GM12801 (cell line): Measurements from ENCODE around the gene PEDS1.

Experiments used
- TF ChIP-seq, protein P1 (sequence below): IDR thresholded peaks from one replicate; pipeline ENCODE4 v1.5.1; 2011; ENCODE audit warnings: control low read depth; ENCODE audit not compliant: insufficient read length; ENCODE audit errors: extremely low read depth

The PEDS1 gene

DNA sequence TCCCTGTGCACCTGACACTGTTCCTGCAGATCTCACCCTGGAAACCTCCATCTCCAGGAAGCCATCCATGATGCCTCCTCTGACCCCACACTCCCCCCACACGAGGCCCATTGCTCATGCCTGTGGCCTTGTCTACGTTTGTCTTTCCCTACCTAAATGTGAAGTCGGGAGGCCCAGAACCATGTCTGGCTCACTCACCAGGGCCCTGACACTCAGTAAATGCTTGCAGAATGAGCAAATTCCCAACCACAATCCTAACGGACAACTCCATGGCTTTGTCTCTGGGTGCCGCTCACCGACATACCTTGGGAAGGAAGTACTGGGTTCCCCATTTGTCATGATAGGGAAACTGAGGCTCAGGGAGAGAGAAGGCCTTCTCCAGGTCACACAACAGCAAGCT, 7.3 kb downstream of the PEDS1 start:
- TF ChIP-seq, protein P1, sequence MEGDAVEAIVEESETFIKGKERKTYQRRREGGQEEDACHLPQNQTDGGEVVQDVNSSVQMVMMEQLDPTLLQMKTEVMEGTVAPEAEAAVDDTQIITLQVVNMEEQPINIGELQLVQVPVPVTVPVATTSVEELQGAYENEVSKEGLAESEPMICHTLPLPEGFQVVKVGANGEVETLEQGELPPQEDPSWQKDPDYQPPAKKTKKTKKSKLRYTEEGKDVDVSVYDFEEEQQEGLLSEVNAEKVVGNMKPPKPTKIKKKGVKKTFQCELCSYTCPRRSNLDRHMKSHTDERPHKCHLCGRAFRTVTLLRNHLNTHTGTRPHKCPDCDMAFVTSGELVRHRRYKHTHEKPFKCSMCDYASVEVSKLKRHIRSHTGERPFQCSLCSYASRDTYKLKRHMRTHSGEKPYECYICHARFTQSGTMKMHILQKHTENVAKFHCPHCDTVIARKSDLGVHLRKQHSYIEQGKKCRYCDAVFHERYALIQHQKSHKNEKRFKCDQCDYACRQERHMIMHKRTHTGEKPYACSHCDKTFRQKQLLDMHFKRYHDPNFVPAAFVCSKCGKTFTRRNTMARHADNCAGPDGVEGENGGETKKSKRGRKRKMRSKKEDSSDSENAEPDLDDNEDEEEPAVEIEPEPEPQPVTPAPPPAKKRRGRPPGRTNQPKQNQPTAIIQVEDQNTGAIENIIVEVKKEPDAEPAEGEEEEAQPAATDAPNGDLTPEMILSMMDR = no peak

DNA sequence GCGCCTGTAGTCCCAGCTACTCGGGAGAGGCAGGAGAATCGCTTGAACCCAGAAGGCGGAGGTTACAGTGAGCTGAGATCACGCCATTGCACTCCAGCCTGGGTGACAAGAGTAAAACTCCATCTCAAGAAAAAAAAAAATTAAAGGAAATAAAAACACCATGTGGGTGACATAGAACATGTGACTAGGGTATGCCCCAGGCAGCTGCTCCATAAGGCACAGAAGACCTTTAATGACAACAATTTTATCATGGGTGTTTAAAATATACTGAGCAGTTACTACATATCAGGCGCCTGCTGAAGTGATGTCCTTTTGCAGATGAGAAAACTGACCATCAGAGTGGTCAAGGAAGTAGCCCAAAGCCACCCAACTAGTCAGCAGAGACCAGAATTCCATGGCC, 8.0 kb downstream of the PEDS1 start:
- TF ChIP-seq, protein P1 = no peak

DNA sequence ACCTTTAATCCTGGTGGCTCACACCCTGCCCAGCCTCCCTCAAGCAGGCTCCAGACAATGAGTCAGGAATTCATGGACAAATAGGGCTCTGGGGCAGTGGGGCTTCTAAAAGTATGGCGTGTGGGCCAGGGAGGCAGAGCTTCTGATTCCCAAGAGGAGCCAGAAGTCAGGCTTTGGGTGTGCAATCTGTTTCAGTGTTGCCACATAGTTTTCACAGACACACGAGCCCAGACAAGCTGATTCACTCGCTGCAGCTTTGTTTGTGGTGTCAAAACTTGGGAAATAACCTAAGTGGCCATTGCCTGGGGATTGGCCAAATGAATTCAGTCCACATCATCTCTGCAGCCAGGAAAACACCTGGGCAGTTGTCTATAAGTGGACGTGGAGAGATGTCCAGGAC, 9.2 kb downstream of the PEDS1 start:
- TF ChIP-seq, protein P1 = no peak

DNA sequence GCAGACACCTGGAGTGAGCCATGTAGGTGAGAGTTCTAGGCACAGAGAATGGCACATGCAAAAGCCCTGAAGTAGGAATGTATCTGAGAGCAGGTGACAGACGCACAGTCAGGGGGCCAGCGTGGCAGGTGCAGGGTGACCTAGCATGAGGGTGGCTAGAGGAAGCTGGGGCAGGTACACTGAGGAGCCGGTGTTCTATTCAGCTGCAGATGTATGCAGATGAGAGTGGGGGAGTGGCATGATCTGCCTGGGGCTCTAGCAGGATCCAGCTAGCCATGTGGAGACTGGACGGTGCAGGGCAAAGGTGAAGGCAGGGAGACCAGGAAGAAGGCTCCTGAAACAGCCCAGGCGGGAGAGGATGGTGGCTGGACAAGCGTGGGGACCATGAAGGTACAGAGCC, 10.7 kb downstream of the PEDS1 start:
- TF ChIP-seq, protein P1 = no peak

DNA sequence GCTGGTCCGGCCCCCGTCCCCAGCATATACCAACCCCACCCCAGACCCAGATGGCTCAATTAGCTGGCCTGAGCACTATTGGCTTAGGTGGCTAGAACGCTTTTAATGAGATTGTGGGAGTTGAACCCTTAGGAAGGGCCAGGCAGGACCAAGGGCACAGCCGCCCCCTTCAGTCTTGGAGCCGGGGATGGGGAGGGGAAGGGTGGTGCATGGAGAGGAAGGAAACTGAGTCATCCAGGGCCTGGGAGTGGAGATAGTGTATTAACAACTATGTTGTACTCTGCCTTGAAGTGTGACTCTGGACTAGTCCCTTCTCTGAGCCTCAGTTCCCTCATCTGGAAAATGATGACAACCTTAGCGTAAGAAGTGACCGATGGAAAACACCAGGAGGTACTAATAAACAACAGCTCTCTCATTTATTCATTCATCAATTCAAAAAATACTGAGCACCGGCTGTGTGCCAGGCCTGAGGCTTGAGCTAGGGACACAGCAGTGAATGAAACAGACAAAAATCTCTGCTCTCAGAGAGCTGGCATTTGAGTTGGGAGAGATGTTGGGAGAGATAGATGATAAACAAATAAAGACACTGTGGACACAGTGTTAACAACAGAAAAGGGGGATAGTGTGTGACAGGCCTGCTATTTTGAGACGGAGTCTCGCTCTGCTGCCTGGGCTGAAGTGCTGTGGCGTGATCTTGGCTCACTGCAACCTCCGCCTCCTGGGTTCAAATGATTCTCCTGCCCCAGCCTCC, 11.5 kb downstream of the PEDS1 start:
- TF ChIP-seq, protein P1 = no peak

DNA sequence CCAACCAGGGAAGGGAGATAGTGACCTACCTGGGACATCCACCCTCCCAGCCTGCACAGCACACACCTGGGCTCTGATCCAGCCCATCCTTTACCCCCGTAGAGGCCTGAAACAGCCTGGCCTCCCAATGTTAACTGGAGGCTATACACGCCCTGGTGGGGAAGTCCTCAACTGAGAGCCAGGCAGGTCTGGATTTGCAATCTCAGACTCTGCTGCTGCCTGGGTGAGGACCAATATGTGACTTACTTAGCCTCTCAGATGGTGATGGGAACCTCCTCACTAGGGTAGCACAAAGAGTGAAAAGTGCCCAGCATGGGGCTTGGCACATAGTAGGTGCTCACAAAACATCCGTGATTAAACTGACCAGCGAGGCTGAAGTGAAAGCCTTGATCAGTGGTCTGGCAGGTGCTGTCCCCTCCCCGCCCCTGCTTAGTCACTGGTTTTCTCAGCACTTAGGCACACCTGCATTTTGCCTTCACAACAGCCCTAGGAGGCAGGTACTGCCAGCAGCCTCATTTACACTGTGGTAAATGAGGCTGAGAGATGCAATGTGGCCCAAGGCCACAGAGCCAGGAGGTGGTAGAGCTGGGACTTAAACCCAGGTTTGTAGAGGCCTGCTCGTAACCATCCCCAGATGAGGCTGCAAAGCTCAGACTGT, 12.4 kb downstream of the PEDS1 start:
- TF ChIP-seq, protein P1 = no peak

DNA sequence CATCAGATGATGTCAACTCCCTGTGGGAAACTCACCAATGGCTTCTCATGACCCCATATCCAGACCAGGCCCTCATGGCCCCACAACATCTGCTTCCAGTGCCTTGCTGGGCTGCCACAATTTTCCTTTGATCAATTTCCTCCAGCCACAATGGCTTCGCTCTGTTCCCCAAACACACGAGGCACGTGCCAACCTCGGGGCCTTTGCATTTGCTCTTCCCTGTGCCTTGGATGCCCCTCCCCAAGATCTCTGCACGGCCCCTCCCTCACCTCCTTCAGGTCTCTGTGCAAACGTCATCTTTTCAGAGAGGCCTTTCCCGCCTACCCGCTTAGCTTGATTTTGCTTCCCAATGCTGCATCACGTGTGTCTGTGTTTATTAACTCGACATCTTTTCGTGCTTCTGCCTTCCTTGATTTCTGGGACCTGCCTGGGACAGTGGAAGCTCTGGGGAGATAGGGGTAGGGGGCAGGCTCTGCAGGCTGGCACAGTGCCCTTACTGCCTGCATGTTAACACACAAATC, 13.1 kb downstream of the PEDS1 start:
- TF ChIP-seq, protein P1 = no peak
